GM21360 (cell line): Measurements from ENCODE around the gene C6orf163.

Experiments
- ATAC-seq: cut with Tn5 transposase; IDR thresholded peaks from one replicate; pipeline ENCODE4 v1.9.1; 2021; ENCODE audit warnings: mild to moderate bottlenecking, moderate library complexity; ENCODE audit not compliant: unreplicated experiment

C6orf163 gene

GRCh38 chr6:87407901-87408720 is 63.5 kb downstream of the C6orf163 start, which contains the start of gene CFAP206:
Gene CFAP206, plus strand, starts transcription at chr6:87407972. Its CDS starts 1,868 bp downstream, at chr6:87409840.
- peak; percentile 87 for ATAC-seq

- ATAC-seq, result no peak
Observed at GRCh38 chr6:87408721-87409155, 64.1 kb downstream of the C6orf163 start.
